Measurements from ENCODE around the gene WBP11. TPM values are rescaled to one million over a fixed set of nuclear protein-coding genes. Genes with fewer than 3 reads are reported as not detected.

WBP11 gene
- total RNA-seq, 2 experiments from 2014 or later: 169 to 188 TPM

DNA sequence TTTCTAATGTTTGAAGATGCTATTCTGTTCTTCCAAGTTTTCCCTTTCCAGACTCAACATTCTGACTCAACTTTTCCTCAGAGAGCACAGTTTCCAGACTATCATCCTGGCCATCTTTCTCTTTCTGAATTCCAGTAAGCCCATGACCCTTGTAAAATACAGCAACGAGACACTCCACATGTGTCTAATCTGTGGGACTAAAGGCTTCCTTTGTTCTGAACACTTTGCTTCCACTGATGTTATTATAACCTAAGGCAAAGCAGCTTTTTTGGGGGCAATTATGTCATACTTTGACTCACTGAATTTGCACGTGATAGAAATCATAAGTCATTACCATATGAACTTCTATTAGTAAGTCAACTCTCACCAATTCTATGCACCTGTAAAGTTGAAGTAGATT lies 46.4 kb upstream of the WBP11 start:
- POLR2A ChIA-PET: no interaction called here

DNA sequence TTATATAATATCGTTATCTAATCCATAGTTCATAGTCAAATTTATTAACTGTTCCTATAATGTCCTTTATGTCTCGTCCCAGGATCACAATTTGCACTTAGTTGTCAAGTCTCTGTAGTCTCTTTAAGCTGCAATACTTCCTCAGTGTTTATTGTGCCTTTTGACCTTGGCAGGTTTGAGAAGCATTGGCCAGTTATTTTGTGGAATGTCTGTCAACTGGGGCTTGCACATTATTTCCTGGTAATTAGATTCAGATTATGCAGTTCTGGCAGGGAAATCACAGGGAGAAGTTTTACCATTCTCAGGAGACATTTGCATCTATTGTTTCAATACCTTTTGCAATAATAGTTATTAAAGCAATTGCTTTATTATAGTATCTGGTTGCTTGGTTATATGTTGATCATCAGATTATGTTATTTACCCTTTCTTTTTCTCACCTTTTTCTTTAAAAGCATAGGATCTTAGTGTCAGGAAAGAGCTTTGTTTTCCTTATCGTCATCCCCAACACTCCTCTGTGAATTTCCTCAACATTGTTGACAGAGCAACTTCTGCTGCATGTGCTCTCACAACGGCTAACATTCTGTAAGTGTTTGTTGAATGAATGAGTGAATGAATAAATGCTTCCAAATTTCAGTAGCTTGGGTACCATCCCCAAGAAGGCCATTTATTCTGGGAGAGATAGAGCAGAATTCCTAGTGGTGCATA lies 43.8 kb upstream of the WBP11 start:
- Histone ChIP-seq H3K4me3 (ENCODE audit: low read length) (no peak overlapping the region), H3K9me3 (ENCODE audit: control insufficient read depth in 1 of 2, insufficient read depth in 1 of 2, low read length in 2 of 2) (no peaks in the 10 kb centered on the region), H3K36me3 (ENCODE audit: insufficient read depth, low read length) (no peaks in the 10 kb centered on the region), H3K27me3 (ENCODE audit: control insufficient read depth in 1 of 2, insufficient read depth in 2 of 2, low read length in 2 of 2) (no peaks in the 10 kb centered on the region), H3K27ac (ENCODE audit: low read depth in 1 of 2, low read length in 2 of 2) (no peak overlapping the region), H3K4me1 (ENCODE audit: insufficient read depth, low read length) (peaks cover 3% of the 10 kb centered on the region)
- intact Hi-C loops (cut with DNase I, micrococcal nuclease): loop anchor here (2.0 to 5.0 kb wide), 5 partner anchors 40 to 125 kb away; partner anchors contain the start of gene MGP (in 1 of the 2)
- Mint-ChIP-seq H3K27ac (no peak overlapping the region), H3K36me3 (ENCODE audit: low read depth) (no peaks in the 10 kb centered on the region), H3K4me1 (ENCODE audit: low read depth) (peaks cover 9% of the 10 kb centered on the region), H3K27me3 (no peaks in the 10 kb centered on the region), H3K9me3 (no peaks in the 10 kb centered on the region), H3K4me3 (no peak overlapping the region)
- ChIA-PET CTCF (interaction anchor here (1.3 to 4.2 kb wide), 2 partner anchors 36 to 149 kb away, joined by 3 to 31 read pairs; no protein-coding TSS in a partner anchor), POLR2A (interaction anchor here (1.4 to 1.7 kb wide), 2 partner anchors 12 to 148 kb away, joined by 3 to 5 read pairs; no protein-coding TSS in a partner anchor)
- TF ChIP-seq, protein P1, sequence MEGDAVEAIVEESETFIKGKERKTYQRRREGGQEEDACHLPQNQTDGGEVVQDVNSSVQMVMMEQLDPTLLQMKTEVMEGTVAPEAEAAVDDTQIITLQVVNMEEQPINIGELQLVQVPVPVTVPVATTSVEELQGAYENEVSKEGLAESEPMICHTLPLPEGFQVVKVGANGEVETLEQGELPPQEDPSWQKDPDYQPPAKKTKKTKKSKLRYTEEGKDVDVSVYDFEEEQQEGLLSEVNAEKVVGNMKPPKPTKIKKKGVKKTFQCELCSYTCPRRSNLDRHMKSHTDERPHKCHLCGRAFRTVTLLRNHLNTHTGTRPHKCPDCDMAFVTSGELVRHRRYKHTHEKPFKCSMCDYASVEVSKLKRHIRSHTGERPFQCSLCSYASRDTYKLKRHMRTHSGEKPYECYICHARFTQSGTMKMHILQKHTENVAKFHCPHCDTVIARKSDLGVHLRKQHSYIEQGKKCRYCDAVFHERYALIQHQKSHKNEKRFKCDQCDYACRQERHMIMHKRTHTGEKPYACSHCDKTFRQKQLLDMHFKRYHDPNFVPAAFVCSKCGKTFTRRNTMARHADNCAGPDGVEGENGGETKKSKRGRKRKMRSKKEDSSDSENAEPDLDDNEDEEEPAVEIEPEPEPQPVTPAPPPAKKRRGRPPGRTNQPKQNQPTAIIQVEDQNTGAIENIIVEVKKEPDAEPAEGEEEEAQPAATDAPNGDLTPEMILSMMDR (IDR thresholded peaks at IDR 0.05): no peak
- ATAC-seq (ENCODE audit: poor library complexity): no peak
- DNase-seq: no peak

More for the DNA sequence above, 46.4 kb upstream of the WBP11 start:
- Mint-ChIP-seq H3K4me3 (no peak overlapping the region), H3K36me3 (ENCODE audit: low read depth) (no peaks in the 10 kb centered on the region), H3K4me1 (ENCODE audit: low read depth) (peaks cover 9% of the 10 kb centered on the region), H3K27me3 (no peaks in the 10 kb centered on the region), H3K27ac (no peak overlapping the region), H3K9me3 (no peaks in the 10 kb centered on the region)
- Histone ChIP-seq H3K9me3 (ENCODE audit: control insufficient read depth in 1 of 2, insufficient read depth in 1 of 2, low read length in 2 of 2) (no peaks in the 10 kb centered on the region), H3K4me1 (ENCODE audit: insufficient read depth, low read length) (peaks cover 3% of the 10 kb centered on the region), H3K27ac (ENCODE audit: low read depth in 1 of 2, low read length in 2 of 2) (no peak overlapping the region), H3K27me3 (ENCODE audit: control insufficient read depth in 1 of 2, insufficient read depth in 2 of 2, low read length in 2 of 2) (no peaks in the 10 kb centered on the region), H3K4me3 (ENCODE audit: low read length) (no peak overlapping the region), H3K36me3 (ENCODE audit: insufficient read depth, low read length) (no peaks in the 10 kb centered on the region)
- intact Hi-C loops (cut with DNase I, micrococcal nuclease): loop anchor here (1.0 to 5.0 kb wide), 5 partner anchors 17 to 127 kb away; partner anchors contain the start of gene MGP (in 1 of the 2)
- no peak for ATAC-seq (ENCODE audit: poor library complexity)
- DNase-seq: no peak
- CTCF ChIA-PET: no interaction called here
- TF ChIP-seq, protein P1 (IDR thresholded peaks at IDR 0.05): no peak

DNA sequence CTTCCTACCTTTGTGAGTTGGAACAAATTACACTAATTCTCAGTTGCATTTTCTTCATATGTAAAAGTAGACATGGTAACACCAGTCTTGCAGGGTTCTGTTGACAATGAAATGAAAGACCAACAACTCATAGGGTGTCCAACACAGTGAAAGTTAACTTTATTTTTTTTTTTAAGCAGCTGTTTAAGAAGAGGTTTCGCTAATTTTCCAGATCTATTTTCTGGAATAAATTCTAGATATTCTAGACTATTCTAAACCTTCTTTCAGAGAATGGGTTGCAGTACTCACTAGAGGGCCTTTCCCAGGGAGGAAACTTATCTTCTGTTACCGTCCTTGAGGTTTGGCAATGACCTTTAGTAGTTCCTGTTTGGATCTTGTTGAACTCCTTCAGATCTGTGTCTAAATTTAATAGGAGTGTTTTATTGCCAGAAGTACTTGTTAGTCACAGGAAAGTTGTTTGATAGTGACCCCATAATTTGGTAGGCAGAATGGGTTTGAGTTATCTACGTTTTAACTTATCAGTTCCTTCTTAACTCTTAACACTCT lies 42.8 kb upstream of the WBP11 start:
- Mint-ChIP-seq H3K27me3 (no peaks in the 10 kb centered on the region), H3K4me1 (ENCODE audit: low read depth) (peaks cover 9% of the 10 kb centered on the region), H3K27ac (no peak overlapping the region), H3K9me3 (no peaks in the 10 kb centered on the region), H3K36me3 (ENCODE audit: low read depth) (no peaks in the 10 kb centered on the region), H3K4me3 (no peak overlapping the region)
- intact Hi-C loops (cut with DNase I, micrococcal nuclease): loop anchor here (2.0 to 5.0 kb wide), 5 partner anchors 41 to 124 kb away; partner anchors contain the start of gene MGP (in 1 of the 2)
- no peak for DNase-seq
- no peak overlapping the region for H3K27ac ChIP-seq (ENCODE audit: low read depth in 1 of 2, low read length in 2 of 2)
- ChIA-PET POLR2A (interaction anchor here (1.5 to 1.7 kb wide), 2 partner anchors 116 to 149 kb away, joined by 3 to 5 read pairs; partner anchors contain the start of gene ARHGDIB), CTCF (interaction anchor here (0.6 to 4.2 kb wide), 4 partner anchors 35 to 149 kb away, joined by 3 to 31 read pairs (median 3); no protein-coding TSS in a partner anchor)
- H3K4me3 ChIP-seq (ENCODE audit: low read length): no peak overlapping the region
- H3K36me3 ChIP-seq (ENCODE audit: insufficient read depth, low read length): no peaks in the 10 kb centered on the region
- no peaks in the 10 kb centered on the region for H3K9me3 ChIP-seq (ENCODE audit: control insufficient read depth in 1 of 2, insufficient read depth in 1 of 2, low read length in 2 of 2)
- TF ChIP-seq, protein P1 (IDR thresholded peaks at IDR 0.05): no peak
- H3K4me1 ChIP-seq (ENCODE audit: insufficient read depth, low read length): peaks cover 3% of the 10 kb centered on the region
- no peak for ATAC-seq (ENCODE audit: poor library complexity)
- no peaks in the 10 kb centered on the region for H3K27me3 ChIP-seq (ENCODE audit: control insufficient read depth in 1 of 2, insufficient read depth in 2 of 2, low read length in 2 of 2)

Measured in CD4-positive, alpha-beta T cell (primary cell).